H9 (cell line): ENCODE data around the gene HOXD12. TPM values are rescaled to one million over a fixed set of nuclear protein-coding genes. Genes with fewer than 3 reads are reported as not detected.

Experiments used
- DNase-seq: peaks from one replicate; pipeline ENCODE4 v3.0.0-alpha.2; 2017
- H2AFZ ChIP-seq: one replicate; pipeline ENCODE4 v1.6.1; 2013; ENCODE audit warnings: mild to moderate bottlenecking, low read length, control low read depth, moderate library complexity
- H2AK5ac ChIP-seq: 2 replicates; pipeline ENCODE4 v1.6.1; 2013; ENCODE audit warnings: low read length, control low read depth, mixed read lengths; ENCODE audit not compliant: insufficient read length
- H2BK120ac ChIP-seq: one replicate; pipeline ENCODE4 v1.6.1; 2013; ENCODE audit warnings: low read depth, mild to moderate bottlenecking, low read length, control low read depth, inconsistent platforms; ENCODE audit not compliant: poor library complexity, severe bottlenecking
- H2BK12ac ChIP-seq: 2 replicates; pipeline ENCODE4 v1.6.1; 2013; ENCODE audit warnings: low read length, control low read depth, mixed read lengths, low read depth; ENCODE audit not compliant: insufficient read length
- H2BK15ac ChIP-seq: 2 replicates; pipeline ENCODE4 v1.6.1; 2013; ENCODE audit warnings: low read depth, low read length, control low read depth
- H2BK20ac ChIP-seq: one replicate; pipeline ENCODE4 v1.6.1; 2013; ENCODE audit warnings: low read depth, mild to moderate bottlenecking, low read length, control low read depth, inconsistent platforms; ENCODE audit not compliant: poor library complexity, severe bottlenecking
- H2BK5ac ChIP-seq: 2 replicates; pipeline ENCODE4 v1.6.1; 2013; ENCODE audit warnings: low read length, control low read depth, mixed read lengths; ENCODE audit not compliant: insufficient read length
- H3K14ac ChIP-seq: 2 replicates; pipeline ENCODE4 v1.6.1; 2013; ENCODE audit warnings: low read length, control low read depth; ENCODE audit not compliant: insufficient read depth
- H3K18ac ChIP-seq: 2 replicates; pipeline ENCODE4 v1.6.1; 2013; ENCODE audit warnings: low read depth, mild to moderate bottlenecking, mixed read lengths, low read length, control low read depth; ENCODE audit not compliant: insufficient read length
- H3K23ac ChIP-seq: 2 replicates; pipeline ENCODE4 v1.6.1; 2013; ENCODE audit warnings: low read length, control low read depth, mixed read lengths, low read depth; ENCODE audit not compliant: insufficient read length
- H3K23me2 ChIP-seq: 2 replicates; pipeline ENCODE4 v1.6.1; 2013; ENCODE audit warnings: low read depth, mild to moderate bottlenecking, mixed read lengths, low read length, control low read depth; ENCODE audit not compliant: insufficient read length, poor library complexity, severe bottlenecking
- H3K27ac ChIP-seq: 2 replicates; pipeline ENCODE4 v1.5.1; 2013; ENCODE audit warnings: low read length, control low read depth, mixed read lengths, low read depth; ENCODE audit not compliant: insufficient read length
- H3K27me3 ChIP-seq: 2 replicates; pipeline ENCODE4 v1.6.1; 2013; ENCODE audit warnings: low read length, control low read depth, inconsistent platforms; ENCODE audit not compliant: insufficient read depth
- H3K4ac ChIP-seq: 2 replicates; pipeline ENCODE4 v1.6.1; 2013; ENCODE audit warnings: low read depth, mild to moderate bottlenecking, control low read depth, inconsistent platforms, low read length, moderate library complexity
- H3K4me1 ChIP-seq: 2 replicates; pipeline ENCODE4 v1.6.1; 2013; ENCODE audit warnings: low read length, control low read depth, inconsistent platforms; ENCODE audit not compliant: insufficient read depth
- H3K4me2 ChIP-seq: 2 replicates; pipeline ENCODE4 v1.6.1; 2013; ENCODE audit warnings: low read length, control low read depth, mixed read lengths; ENCODE audit not compliant: insufficient read length, insufficient read depth
- H3K56ac ChIP-seq: 2 replicates; pipeline ENCODE4 v1.6.1; 2013; ENCODE audit warnings: low read depth, mild to moderate bottlenecking, mixed read lengths, low read length, control low read depth; ENCODE audit not compliant: insufficient read length
- H3K79me1 ChIP-seq: 2 replicates; pipeline ENCODE4 v1.6.1; 2013; ENCODE audit warnings: low read depth, mild to moderate bottlenecking, moderate library complexity, low read length, control low read depth, inconsistent platforms; ENCODE audit not compliant: insufficient read depth, poor library complexity, severe bottlenecking
- H3K79me2 ChIP-seq: 2 replicates; pipeline ENCODE4 v1.6.1; 2013; ENCODE audit warnings: low read length, control low read depth, inconsistent platforms; ENCODE audit not compliant: insufficient read depth
- H3K9ac ChIP-seq: 2 replicates; pipeline ENCODE4 v1.6.1; 2013; ENCODE audit warnings: low read length, control low read depth, mixed read lengths; ENCODE audit not compliant: insufficient read length; ENCODE audit errors: extremely low read depth
- H3K9me3 ChIP-seq: one replicate; pipeline ENCODE4 v1.6.1; 2013; ENCODE audit warnings: low read depth, low read length, inconsistent platforms; ENCODE audit not compliant: control insufficient read depth
- H3T11ph ChIP-seq: one replicate; pipeline ENCODE4 v1.6.1; 2013; ENCODE audit warnings: mild to moderate bottlenecking, low read length, control low read depth, inconsistent platforms
- H4K20me1 ChIP-seq: one replicate; pipeline ENCODE4 v1.6.1; 2013; ENCODE audit not compliant: control insufficient read depth, insufficient read length, insufficient read depth
- H4K5ac ChIP-seq: 2 replicates; pipeline ENCODE4 v1.6.1; 2013; ENCODE audit warnings: low read depth, mild to moderate bottlenecking, mixed read lengths, low read length, control low read depth; ENCODE audit not compliant: insufficient read length
- H4K8ac ChIP-seq: replicated peaks from 2 replicates; pipeline ENCODE4 v1.6.1; 2013; ENCODE audit warnings: low read length, control low read depth, mixed read lengths, low read depth; ENCODE audit not compliant: insufficient read length
- H4K91ac ChIP-seq: 2 replicates; pipeline ENCODE4 v1.6.1; 2013; ENCODE audit warnings: low read depth, mild to moderate bottlenecking, moderate library complexity, mixed read lengths, low read length, control low read depth; ENCODE audit not compliant: insufficient read length
- H3K27ac Mint-ChIP-seq, 3 experiments: 2 replicates in 2 of 3; 3 replicates in 1 of 3; pipeline ENCODE4 v1.8.0; 2020 to 2021; ENCODE audit warnings: mixed read lengths in 3 of 3, mild to moderate bottlenecking in 1 of 3, moderate library complexity in 1 of 3
- H3K27me3 Mint-ChIP-seq: 2 replicates; pipeline ENCODE4 v1.8.0; 2021; ENCODE audit warnings: low read depth, mild to moderate bottlenecking, moderate library complexity, mixed read lengths
- H3K36me3 Mint-ChIP-seq, 3 experiments: 2 replicates in 2 of 3; 3 replicates in 1 of 3; pipeline ENCODE4 v1.8.0; 2020 to 2021; ENCODE audit warnings: low read depth in 3 of 3, mixed read lengths in 3 of 3; ENCODE audit not compliant: insufficient read depth in 1 of 3
- H3K4me1 Mint-ChIP-seq, 2 experiments: 2 replicates each; pipeline ENCODE4 v1.8.0; 2020; ENCODE audit warnings: mixed read lengths in 2 of 2
- H3K4me3 Mint-ChIP-seq, 2 experiments: 2 replicates in 1 of 2; 3 replicates in 1 of 2; pipeline ENCODE4 v1.8.0; 2020 to 2021; ENCODE audit warnings: mild to moderate bottlenecking in 2 of 2, mixed read lengths in 2 of 2, moderate library complexity in 1 of 2
- H3K9me3 Mint-ChIP-seq, 2 experiments: 2 replicates in 1 of 2; 3 replicates in 1 of 2; pipeline ENCODE4 v1.8.0; 2020; ENCODE audit warnings: mild to moderate bottlenecking in 2 of 2, mixed read lengths in 2 of 2, moderate library complexity in 1 of 2
- WGBS: extraction: QIAGEN DNeasy Blood & Tissue Kit; methylation state at CpG from one replicate; pipeline ENCODE4 v1.1.7; 2013; ENCODE audit warnings: missing lambda C conversion rate, low lambda C conversion rate, mixed read lengths; ENCODE audit not compliant: insufficient read length; ENCODE audit errors: extremely low coverage; 5-methylcytosine and 5-hydroxymethylcytosine counted together
- total RNA-seq: library from RNA; stranded (reverse); gene quantifications from 2 replicates; pipeline ENCODE4 v1.2.1, GENCODE V29; 2021
- TF ChIP-seq, protein P1 (sequence below): fragments of 200-600 bp; sonication (generic); conservative IDR thresholded peaks from 3 replicates; pipeline ENCODE4 v1.8.0; 2021; ENCODE audit warnings: antibody characterized with exemption, mild to moderate bottlenecking

HOXD12 gene
- total RNA-seq, 1 experiment from 2014 or later, result not detected

DNA sequence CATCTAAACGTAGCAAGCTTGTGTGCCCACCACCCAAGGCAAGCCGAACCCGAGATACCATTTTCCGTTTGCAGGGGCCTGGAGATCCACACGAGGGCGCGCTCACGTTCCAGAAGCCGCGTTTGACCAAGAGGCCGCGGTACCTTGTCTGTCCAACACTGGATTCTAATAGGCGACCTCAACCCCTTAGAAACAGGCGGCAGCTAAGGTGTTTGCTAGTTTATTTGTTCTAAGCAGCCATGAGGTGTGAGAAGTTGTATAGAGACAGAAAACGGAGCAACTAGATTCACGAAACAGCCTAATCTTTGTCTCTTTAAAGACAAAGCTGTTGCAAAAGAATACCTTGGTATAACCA, 11.7 kb downstream of the HOXD12 start:
- H3K27me3 ChIP-seq, result peaks cover 92% of the 10 kb centered on the region
- H3K4me2 ChIP-seq, result no peak overlapping the region

More for the DNA sequence above, 11.7 kb downstream of the HOXD12 start:
- Histone ChIP-seq H3K14ac (no peak overlapping the region), H2AFZ (no peak overlapping the region), H3K27ac (no peak overlapping the region), H2AK5ac (no peak overlapping the region), H3K23ac (no peak overlapping the region), H3K18ac (no peak overlapping the region), H3K9me3 (no peaks in the 10 kb centered on the region), H2BK12ac (no peak overlapping the region), H4K8ac (no peak overlapping the region), H2BK20ac (no peak overlapping the region), H3K56ac (no peak overlapping the region), H3K4me1 (no peaks in the 10 kb centered on the region), H3T11ph (no peak overlapping the region), H4K5ac (no peak overlapping the region), H3K9ac (no peak overlapping the region), H3K4ac (no peak overlapping the region), H4K20me1 (no peaks in the 10 kb centered on the region), H4K91ac (no peak overlapping the region), H2BK120ac (no peak overlapping the region), H3K23me2 (no peaks in the 10 kb centered on the region), H3K79me1 (no peaks in the 10 kb centered on the region), H2BK5ac (no peak overlapping the region), H3K79me2 (no peaks in the 10 kb centered on the region), H2BK15ac (no peak overlapping the region)
- TF ChIP-seq, protein P1, sequence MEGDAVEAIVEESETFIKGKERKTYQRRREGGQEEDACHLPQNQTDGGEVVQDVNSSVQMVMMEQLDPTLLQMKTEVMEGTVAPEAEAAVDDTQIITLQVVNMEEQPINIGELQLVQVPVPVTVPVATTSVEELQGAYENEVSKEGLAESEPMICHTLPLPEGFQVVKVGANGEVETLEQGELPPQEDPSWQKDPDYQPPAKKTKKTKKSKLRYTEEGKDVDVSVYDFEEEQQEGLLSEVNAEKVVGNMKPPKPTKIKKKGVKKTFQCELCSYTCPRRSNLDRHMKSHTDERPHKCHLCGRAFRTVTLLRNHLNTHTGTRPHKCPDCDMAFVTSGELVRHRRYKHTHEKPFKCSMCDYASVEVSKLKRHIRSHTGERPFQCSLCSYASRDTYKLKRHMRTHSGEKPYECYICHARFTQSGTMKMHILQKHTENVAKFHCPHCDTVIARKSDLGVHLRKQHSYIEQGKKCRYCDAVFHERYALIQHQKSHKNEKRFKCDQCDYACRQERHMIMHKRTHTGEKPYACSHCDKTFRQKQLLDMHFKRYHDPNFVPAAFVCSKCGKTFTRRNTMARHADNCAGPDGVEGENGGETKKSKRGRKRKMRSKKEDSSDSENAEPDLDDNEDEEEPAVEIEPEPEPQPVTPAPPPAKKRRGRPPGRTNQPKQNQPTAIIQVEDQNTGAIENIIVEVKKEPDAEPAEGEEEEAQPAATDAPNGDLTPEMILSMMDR, result peak; percentile 82
- WGBS, result no CpG with 5 or more reads among the region's 16 CpGs
- Mint-ChIP-seq H3K9me3 (peaks cover under 1 to 14% of the 10 kb centered on the region in 2 experiments), H3K4me3 (no peak overlapping the region), H3K27me3 (peaks cover 96% of the 10 kb centered on the region), H3K4me1 (peaks cover 5 to 23% of the 10 kb centered on the region in 2 experiments), H3K36me3 (no peaks in the 10 kb centered on the region; a peak in 2 of 7 replicates), H3K27ac (no peak overlapping the region)
- peak; percentile 84 for DNase-seq
